LHCN-M2 (cell line): ENCODE results near the gene CAPN5. TPM values are rescaled to one million over a fixed set of nuclear protein-coding genes. Genes with fewer than 3 reads are reported as not detected.
A peak's percentile ranks its signal among the peaks of the same experiment; 100 is the strongest.

Experiments
- DNase-seq: peaks from one replicate; pipeline ENCODE4 v3.0.0-alpha.2; 2012; ENCODE audit warnings: low read depth
- total RNA-seq: library from RNA; depleted of rRNA; stranded (reverse); fragments of >200 nt; gene quantifications from 2 replicates; pipeline ENCODE4 v1.2.3, GENCODE V29; 2014

CAPN5 gene
- total RNA-seq, 1 experiment from 2014 or later: 42.5 TPM

DNA sequence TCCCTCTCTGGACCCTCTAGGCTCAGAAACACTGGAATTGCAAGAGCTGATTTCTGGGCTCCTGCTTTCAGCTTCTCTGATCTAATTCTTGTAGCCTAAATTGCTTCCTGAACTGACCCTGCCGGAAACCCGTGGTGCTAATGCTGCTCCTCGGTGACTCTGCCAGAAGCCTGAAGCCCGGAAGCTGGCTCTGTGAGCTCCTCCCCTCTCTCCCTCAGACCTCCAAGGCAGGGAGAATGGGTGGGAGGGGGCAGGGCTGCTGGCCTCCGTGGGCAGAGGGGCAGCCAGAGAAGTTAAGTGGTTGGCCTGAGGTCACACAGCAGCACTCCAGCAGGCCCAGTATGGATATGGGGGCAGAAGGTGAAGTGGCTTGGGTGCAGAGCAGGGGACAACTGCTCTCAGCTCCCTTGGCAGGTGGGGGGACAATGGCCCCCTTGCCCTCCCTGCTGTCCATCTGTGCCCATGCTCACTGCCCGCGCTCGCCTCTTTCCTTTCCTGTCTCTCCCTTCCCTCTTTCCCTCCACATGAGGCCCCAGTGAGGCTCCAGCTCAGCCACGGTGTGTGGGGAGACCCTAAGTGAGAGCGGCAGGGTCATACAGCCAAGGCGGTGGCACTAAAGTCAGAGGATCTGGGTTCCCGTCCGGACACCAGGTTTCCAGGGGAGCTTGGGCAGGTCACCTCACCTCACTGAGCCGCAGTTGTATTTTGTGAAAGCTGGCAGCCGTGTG is 16.2 kb downstream of the CAPN5 start:
- no peak for DNase-seq

DNA sequence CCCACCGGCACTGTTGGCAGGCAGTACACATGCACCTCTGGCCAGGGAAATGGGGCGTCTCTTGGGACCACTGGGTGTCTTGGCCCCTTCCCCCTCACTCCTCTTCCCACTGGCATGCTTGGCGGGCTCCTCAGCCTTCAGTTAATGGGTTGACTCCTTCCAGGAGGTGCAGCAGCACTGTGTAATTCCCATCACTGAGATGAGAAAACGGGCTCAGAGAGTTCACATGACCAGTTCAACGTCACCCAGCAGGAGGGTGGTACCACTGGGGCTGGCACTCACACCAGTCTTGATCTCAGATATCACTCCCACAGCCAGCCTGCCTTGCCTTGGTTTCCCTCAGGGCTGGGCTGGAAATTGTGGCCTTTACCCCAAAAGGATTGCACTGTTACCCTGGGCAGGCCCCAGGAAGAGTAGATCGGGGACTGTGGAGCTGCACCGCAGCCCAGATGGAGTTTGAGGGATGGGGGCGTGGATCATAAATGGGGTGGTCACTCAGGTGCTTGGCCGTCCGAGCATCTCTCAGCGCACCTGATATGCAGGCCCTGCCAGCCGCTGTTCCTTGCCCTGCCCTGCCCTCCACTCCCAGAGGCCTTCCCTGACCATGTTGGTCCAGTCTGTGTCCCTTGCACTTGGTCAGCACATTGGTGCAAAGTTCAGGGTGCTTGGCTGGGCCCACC is 16.9 kb downstream of the CAPN5 start:
- DNase-seq: no peak

DNA sequence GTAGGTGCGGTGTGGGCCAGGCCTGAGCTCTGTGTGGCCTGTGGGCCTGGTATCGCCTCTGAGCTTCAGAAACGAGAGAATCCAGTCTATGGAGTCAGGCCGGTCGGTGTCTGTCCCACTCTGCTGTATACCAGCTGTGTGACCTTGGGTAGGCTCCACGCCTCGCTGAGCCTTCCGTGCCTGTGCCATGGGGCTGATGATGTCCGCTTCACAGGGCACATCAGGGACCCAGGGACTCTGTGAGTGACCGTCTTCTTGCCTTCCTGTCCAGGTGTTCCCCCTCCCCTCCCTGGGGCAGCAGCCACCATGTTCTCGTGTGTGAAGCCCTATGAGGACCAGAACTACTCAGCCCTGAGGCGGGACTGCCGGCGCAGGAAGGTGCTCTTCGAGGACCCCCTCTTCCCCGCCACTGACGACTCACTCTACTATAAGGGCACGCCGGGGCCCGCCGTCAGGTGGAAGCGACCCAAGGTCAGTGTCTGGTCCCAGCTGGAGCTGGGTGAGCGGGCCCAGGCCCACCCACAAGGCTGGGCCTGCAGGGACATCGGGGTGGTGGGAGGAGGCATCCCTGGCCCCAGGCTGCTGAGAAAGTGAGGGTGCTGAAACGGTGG is 17.9 kb downstream of the CAPN5 start:
- DNase-seq: no peak

DNA sequence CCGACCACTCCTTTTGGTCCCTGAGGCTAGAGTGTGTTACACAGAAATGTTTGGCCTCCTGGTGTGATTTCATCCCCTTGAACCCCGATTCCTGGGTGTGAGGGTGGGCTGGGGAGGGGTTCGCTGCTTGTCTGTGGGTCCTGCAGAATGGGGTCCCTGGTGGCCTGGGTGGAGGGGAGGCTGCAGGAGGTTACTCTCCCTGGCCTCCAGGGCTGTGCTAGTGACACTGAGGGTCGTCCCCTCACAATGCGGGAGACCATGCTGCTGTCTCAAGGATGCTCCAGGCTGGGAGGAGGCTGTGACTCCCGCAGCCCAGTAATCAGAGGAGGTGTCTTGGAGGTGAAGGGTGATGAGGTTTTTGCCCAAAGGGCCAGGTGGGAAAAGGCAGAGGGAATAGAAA is 18.9 kb downstream of the CAPN5 start:
- DNase-seq: no peak

DNA sequence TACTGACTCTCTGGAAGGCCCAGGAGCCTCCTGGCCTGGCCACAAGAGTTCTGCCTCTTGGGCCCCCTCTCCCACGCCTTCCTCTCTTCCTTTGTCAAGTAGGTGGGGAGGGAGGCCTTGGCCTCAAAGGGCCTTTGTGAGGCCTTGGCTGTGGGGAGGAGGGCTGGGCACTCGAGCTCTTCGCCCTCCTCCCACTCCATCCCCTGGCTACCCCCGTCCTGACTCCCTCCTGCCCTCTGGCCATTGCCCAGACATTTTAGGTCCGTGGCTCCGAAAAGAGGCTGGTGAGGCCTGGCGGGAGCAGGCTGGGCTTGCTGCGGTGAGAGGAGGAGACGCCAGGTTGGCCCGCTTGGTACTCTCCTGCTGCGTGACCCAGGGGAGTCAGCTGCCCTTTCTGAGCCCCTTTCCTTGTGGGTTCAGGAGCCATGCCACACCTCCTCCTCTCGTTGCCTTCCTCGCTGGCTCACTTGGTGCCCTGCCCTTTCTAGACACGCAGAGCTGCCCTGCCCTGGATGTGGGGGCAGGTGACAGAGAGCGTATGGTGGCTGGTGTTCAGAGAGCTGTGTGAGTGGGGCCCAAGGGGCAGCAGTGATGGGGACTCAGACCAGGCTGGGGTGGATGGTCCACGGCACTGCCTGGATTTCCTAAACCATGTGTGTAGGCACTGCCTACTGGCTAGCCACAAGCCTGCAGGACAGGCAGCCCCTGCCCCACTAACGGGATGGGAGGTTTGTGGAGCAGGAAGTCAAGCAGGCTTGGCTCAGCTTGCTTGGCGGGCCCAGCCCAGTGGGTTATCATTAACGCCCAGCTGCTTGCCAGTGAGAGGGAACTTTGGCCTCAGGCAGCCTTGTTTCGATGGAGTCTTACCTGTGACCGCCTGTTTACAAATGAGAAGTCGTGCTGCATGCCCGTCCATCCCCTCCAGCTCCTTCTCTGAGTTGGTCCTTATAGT is 20.0 kb downstream of the CAPN5 start:
- DNase-seq: no peak

DNA sequence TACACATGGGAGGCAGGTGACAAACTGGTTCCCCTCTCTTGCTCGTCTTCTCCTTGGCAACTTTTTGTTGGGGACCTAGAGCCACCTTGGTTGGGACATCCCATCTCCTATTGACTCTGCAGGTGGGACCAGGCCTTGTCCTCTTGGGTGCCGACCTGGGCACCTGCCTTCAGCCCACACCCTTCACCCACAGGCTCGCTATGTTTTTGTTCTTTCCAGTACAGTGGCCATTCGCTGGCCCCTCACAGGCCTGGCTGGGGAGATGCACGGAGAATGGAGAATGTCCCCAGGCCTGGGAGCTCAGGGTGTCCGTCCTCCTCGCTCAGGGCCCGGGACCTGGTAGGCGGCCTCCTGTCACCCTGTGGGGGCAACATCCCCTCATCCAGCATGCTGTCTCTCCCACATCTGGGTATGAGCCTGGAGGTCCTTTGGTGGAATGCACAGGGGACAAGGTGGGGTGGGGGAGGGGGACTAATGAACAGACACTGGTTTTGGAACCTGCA is 21.0 kb downstream of the CAPN5 start:
- DNase-seq: no peak

DNA sequence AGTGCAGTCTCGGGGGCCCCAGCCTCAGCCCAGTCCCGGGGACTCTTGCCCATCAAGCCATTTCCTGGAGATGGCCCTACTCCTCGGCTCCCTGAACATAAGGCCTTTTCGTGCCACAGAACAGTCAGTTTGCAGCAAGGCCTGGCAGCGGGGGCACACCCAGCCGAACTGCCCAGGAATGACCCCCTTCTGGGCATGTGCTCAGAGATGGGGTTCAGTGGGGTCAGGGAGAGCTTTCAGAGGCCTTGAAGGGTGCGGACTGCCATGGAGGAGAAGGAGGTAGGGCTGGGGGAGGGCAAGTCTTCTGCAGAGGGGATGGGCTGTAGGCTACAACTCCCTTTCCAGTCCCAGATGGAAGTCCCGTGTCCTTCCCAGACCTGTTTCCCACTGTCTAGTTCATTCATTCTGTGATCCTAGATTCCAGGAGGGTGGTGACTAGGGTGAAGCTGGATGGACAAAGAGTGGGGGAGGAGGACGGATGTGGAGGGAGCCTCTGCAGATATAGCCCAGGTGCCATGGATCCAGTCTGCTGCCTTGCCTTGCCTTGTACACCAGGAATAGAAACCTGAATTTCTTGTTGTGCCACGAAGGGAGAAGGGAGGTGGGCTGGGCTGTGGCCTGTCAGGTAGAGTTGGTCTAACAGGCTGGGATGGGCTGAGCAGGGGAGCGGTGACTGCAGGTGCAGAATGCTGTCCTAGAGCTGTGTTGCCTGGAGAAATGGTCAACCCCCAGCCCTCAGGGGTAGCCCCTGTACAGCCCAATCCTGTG is 21.6 kb downstream of the CAPN5 start:
- no peak for DNase-seq

DNA sequence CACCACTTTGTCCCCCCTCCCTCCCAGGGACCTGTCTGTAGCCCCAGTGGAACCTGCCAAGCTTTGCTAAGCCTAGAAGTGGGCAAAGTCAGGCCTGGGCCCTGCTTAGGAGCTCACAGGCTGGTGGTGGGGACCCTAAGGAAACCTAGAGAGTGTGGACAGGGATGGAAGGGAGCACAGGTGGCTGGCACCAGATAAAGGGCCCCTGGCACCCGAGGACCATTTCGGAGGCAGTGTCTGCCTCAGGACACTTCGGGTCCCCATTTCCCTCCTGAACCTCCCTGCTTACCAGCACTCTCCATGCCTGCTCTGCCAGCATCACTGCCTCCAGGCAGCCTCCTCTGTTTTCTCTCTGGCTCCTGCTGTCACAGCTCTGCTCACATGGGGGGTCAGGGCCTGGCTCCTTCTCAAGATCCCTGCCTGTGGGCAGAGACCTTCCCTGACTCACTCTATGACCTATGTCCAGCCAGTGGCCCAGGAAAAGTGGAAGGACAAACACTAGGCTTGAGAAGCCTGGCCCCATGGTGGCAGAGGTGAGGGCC is 22.3 kb downstream of the CAPN5 start:
- DNase-seq: no peak

DNA sequence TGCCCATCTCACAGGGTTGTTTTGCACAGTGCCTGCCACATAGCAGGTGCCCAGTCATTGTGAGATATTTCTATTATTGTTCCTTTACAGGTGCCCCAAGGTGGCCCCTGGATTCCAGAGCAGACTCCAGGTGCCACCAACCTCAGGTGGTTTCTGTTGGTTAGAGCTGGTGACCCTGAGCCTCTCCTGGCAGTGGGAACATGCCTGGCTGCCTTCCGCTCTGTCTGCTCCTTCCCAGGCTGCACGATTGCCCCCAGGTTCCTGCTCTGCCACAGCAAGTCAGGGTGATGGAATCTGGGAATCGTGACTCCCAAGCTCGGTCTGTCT is 23.2 kb downstream of the CAPN5 start:
- DNase-seq: no peak

DNA sequence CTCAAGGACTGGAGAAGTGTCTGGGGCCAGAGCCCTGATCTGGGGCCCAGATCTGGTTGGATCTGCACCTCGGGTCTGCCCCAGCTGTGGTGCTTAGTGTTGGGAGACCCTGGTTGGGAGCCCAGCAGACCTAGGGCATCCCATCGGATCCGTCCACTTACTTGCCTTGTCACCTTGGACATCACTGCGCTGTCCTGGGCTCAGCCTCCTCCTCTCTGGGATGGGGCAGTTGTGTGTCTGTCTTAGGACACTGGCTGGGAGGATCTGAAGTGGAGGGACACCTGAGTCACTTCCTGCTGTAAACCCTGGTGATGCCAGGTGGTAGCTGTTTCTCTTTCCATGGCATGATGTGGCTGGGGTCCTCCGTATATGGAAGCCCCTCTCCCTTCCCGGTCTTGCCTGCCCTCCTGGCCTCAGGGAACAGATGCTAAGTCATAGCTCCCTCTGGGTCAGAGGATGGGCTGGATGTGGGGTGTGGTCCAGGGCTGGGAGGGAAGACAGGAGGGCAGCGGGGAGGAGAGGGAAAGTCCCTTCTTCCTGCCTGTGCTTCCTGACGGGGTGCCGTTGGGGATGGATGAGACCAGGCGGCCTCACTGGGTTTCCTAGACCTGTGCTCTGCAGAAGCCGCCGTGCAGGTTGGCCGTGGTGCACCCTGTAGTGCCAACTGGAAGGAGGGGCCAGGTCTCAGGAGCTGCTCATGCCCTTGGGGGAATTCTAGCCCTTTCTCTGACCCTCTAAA is 23.8 kb downstream of the CAPN5 start:
- DNase-seq: no peak

DNA sequence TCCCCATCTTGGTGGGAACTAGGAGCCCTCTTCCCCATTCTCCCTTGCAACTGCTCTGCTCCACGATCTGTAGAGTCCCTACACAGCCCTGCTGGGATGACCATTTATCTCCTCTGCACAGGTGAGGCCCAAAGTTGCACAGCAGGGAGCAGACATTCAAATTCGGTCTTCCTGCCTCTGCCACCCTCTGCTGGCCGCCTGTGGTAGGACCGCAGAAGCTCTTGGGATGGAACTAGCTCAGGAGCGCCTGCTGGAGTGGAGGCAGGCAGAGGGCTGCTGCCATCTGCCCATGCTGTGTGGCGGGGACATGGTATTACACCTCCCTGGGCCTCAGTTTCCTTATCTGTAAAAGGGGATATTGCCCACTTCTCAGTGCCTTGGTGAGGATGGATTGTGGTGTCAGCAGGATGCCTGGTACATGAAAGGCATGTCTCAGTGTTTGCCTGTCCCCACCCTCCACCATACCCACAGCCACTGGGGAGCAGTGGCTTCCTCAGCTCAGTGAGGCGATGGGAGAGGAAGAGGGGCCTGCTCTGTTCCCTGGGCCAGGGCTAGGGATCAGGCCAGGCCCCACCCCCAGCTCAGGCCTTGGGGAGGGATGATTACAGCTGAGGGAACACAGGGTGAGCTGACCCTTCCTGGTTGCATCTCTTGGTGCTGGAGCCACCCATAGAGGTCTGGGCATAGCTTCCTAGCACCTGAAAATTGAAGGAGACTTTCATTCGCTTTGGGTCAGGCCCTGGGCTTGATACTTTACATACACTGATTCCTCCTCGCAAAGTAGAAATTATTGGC is 24.6 kb downstream of the CAPN5 start:
- DNase-seq: peak; percentile 67

DNA sequence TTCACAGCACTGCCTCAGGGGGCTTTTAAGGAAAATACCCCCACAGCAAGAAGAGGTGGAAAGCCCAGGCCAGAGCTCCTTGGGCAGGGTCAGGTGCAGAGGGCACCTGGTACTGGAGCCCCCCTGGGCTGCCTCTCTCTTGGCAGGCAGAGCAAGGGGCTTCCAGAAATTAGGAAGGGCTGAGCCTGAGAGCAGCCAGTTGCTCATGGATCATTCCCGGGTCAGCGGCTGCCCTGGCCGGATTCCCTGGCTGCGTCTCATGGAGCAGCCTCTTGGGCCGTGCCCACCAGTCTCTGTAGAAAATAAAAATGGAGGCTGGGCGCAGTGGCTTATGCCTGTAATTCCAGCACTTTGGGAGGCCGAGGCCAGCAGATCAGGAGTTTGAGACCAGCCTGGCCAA is 25.6 kb downstream of the CAPN5 start:
- DNase-seq: no peak

DNA sequence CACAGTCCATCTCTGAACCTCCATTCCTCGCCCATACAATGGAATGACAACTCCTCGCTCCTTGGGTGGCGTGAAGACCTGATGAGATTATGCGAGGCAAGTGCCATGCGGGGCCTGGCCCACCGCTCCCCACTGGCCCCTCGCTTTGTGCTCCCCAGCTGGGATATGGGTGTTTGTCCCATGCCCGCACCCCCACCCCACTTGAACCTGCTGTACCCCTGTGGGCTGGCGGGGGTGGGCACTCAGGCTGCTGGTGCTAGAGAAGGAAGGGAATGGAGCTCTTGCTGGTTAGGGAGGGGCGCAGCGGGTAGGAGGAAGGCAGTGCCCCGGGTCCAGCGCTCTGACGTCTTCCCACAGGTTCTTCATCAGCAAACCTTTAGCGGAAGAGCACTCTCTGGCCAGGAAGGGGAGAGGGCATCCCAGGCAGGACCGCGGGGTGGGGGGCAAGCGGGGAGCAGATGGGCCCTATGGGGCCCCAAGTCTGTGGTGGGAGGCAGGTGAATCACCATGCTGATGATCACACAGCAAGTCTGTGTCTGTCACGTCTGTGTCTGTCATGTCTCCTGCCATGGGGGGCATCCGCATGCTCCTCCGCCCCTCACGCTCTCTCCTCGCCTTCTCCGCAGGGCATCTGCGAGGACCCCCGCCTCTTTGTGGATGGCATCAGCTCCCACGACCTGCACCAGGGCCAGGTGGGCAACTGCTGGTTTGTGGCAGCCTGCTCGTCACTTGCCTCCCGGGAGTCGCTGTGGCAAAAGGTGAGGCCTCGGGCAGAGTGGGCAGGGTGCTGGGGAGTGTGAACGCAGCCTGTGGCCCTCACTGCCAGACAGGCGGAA is 26.5 kb downstream of the CAPN5 start:
- no peak for DNase-seq

DNA sequence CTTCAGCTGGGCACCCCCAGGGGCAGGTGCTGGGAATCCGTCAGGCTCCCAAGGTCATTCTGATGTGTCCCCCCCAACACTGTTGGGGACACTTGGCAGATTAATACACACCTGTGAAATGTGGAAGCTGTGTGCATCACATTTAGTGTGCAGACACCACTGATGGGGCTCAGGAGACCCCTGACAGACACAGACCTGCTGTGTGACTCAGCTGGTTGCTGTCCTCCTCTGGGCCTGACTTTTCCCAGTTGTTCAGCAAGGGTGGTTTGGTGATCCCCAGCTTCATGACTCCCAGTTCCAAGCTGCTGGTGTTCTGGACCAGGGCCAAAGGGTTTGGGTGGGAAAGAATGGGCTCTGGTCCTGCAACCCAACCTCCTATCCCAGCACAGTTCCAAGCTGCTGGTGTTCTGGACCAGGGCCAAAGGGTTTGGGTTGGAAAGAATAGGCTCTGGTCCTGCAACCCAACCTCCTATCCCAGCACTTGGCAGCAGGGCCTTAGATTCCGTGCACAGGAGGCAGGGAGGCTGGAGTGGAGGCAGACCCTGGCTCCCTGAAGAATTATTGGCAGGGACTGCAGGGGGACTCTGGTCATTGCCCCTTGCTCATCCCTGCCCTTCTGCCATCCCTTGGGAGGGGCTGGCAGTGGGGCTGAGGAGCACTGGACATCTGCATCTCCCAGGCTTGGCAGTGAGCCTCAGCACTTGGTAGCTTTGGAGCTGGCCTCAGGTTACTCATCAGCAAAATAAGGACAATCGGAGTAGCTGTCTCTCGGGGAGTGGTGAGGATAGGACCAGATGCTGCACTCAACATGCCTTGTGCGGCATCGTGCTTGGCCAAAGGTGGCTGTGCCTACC is 27.4 kb downstream of the CAPN5 start:
- DNase-seq: no peak

DNA sequence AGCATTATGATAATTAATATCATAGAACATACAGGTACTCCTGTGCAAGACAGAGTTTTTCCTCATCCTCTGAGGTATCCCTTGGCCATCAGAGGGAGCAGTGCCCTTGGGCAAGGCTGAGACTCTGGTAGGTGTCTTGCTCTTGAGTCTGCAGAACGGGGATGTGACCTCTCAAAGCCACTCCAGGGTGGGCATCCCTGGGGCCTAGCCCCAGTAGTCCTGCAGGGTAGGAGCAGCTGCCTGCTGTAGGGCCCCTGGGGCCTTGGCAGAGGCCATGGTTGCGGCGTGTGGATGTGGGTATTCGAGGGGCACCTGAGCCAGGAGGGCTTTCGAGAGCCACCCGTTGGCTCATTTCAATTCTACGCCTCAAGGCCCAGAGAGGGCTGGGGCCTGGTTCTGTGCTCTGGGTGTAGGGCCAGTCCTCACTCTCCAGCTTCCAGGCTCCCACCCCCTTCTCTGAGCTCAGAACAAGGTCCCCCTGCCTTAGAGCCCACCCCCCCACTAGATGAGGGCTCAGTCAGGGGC is 28.1 kb downstream of the CAPN5 start:
- DNase-seq: no peak

DNA sequence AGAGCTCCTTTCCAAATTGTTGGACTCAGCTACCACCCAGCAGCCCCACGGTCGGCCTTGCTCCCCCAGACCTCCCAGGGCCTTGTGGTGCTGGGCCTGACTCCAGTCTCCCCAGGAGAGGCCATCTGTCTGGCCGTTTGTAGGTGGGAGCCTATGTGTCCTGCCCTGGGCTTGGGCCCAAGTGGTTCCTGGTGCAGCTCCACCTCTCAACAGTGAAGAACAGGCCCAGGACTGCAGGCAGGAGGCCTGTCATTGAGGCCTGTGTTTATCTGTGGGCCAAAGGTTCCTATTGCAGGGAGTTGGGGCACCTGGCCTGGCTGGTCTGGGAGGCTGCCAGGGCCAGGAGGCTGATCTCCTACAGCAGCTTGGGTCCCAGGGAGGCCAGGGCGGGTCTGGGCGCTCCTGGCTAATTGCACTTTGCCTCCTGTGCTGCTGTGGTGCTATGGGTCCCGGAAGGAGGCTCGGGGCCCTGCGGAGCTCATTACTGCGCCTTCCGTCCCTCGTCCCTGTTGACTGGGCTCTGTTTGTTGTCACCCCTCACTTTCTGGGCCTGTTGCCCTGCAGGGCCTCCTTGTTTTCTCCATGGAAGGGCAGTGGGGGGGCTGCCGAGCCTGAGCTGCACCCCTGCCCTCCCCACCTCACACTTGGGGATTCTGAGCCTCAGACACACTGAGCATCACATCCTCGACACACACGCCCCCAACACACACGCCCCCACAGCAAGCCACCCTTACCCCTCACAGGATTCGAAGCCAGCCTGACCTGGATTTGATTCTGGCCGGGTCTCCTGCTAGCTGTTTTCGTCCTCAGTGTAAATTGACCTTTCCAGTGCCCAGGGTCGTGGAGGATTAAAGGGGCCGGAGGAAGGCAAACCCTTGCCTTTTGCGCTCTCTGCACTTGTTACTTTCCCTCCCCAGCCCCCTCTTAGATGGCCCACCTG is 29.1 kb downstream of the CAPN5 start:
- no peak for DNase-seq
